Osteoblast (primary cell): ENCODE results near the gene PON1. TPM values are rescaled to one million over a fixed set of nuclear protein-coding genes. Genes with fewer than 3 reads are reported as not detected.

Experiments
- DNase-seq: peaks from one replicate; pipeline ENCODE4 v3.0.0; 2011; ENCODE audit warnings: low spot score, mixed read lengths; ENCODE audit not compliant: insufficient read length; ENCODE audit errors: missing footprints
- H2AFZ ChIP-seq: 2 replicates; pipeline ENCODE4 v1.6.0; 2011; ENCODE audit warnings: mild to moderate bottlenecking, low read length
- H3K27ac ChIP-seq: 2 replicates; pipeline ENCODE4 v1.5.1; 2011; ENCODE audit warnings: mild to moderate bottlenecking, low read depth, low read length, moderate library complexity
- H3K27me3 ChIP-seq: 2 replicates; pipeline ENCODE4 v1.6.0; 2012; ENCODE audit warnings: mild to moderate bottlenecking, control low read depth, inconsistent platforms, low read length, moderate library complexity; ENCODE audit not compliant: insufficient read depth
- H3K36me3 ChIP-seq: 2 replicates; pipeline ENCODE4 v1.5.1; 2011; ENCODE audit warnings: mild to moderate bottlenecking, low read length, control low read depth, moderate library complexity; ENCODE audit not compliant: insufficient read depth
- H3K4me1 ChIP-seq: 2 replicates; pipeline ENCODE4 v1.5.1; 2011; ENCODE audit warnings: mild to moderate bottlenecking, low read length, control low read depth, moderate library complexity; ENCODE audit not compliant: insufficient read depth
- H3K4me2 ChIP-seq: 2 replicates; pipeline ENCODE4 v1.6.0; 2011; ENCODE audit warnings: mild to moderate bottlenecking, low read length; ENCODE audit not compliant: insufficient read depth
- H3K4me3 ChIP-seq: fragments of 200-600 bp; sonication (generic); 3 replicates; pipeline ENCODE4 v1.5.1; 2012; ENCODE audit warnings: mild to moderate bottlenecking, low read length, inconsistent platforms; ENCODE audit not compliant: insufficient read depth
- H3K79me2 ChIP-seq: 2 replicates; pipeline ENCODE4 v1.6.0; 2012; ENCODE audit warnings: mild to moderate bottlenecking, low read length, control low read depth, inconsistent platforms; ENCODE audit not compliant: insufficient read depth
- H3K9me3 ChIP-seq: 2 replicates; pipeline ENCODE4 v1.5.1; 2011; ENCODE audit warnings: low read depth, low read length, control low read depth
- H4K20me1 ChIP-seq: 2 replicates; pipeline ENCODE4 v1.6.0; 2012; ENCODE audit warnings: mild to moderate bottlenecking, low read length, control low read depth; ENCODE audit not compliant: insufficient read depth
- total RNA-seq: library from RNA; depleted of rRNA; stranded (reverse); fragments of >200 nt; gene quantifications from 2 replicates; pipeline ENCODE4 v1.2.3, GENCODE V29; 2012
- TF ChIP-seq, protein P1 (sequence below): IDR thresholded peaks from 2 replicates; pipeline ENCODE4 v1.5.1; 2011; ENCODE audit warnings: mild to moderate bottlenecking, low read depth, low read length, moderate library complexity; ENCODE audit errors: extremely low read depth

The PON1 gene
- total RNA-seq, 1 donor, result not detected

DNA sequence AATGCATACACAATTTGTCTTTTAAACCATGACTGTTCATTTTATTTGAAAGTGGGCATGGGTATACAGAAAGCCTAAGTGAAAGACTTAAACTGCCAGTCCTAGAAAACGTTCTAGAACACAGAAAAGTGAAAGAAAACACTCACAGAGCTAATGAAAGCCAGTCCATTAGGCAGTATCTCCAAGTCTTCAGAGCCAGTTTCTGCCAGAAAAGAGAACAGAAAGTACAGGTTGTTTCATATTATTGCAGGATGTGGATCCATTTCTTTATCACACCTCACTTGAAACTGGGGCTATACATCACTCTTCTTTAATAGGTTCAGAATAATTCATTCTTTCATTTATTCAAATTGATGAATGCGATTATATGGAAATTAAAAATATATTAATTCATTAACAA is 7.7 kb downstream of the PON1 start:
- TF ChIP-seq, protein P1, sequence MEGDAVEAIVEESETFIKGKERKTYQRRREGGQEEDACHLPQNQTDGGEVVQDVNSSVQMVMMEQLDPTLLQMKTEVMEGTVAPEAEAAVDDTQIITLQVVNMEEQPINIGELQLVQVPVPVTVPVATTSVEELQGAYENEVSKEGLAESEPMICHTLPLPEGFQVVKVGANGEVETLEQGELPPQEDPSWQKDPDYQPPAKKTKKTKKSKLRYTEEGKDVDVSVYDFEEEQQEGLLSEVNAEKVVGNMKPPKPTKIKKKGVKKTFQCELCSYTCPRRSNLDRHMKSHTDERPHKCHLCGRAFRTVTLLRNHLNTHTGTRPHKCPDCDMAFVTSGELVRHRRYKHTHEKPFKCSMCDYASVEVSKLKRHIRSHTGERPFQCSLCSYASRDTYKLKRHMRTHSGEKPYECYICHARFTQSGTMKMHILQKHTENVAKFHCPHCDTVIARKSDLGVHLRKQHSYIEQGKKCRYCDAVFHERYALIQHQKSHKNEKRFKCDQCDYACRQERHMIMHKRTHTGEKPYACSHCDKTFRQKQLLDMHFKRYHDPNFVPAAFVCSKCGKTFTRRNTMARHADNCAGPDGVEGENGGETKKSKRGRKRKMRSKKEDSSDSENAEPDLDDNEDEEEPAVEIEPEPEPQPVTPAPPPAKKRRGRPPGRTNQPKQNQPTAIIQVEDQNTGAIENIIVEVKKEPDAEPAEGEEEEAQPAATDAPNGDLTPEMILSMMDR, result no peak
- Histone ChIP-seq H3K4me1 (no peaks in the 10 kb centered on the region), H3K27ac (no peak overlapping the region), H3K4me2 (no peak overlapping the region), H3K36me3 (no peaks in the 10 kb centered on the region), H3K4me3 (no peak overlapping the region), H3K9me3 (no peaks in the 10 kb centered on the region), H2AFZ (no peak overlapping the region), H3K79me2 (no peaks in the 10 kb centered on the region), H4K20me1 (no peaks in the 10 kb centered on the region), H3K27me3 (peaks cover 3% of the 10 kb centered on the region)
- DNase-seq, result no peak

DNA sequence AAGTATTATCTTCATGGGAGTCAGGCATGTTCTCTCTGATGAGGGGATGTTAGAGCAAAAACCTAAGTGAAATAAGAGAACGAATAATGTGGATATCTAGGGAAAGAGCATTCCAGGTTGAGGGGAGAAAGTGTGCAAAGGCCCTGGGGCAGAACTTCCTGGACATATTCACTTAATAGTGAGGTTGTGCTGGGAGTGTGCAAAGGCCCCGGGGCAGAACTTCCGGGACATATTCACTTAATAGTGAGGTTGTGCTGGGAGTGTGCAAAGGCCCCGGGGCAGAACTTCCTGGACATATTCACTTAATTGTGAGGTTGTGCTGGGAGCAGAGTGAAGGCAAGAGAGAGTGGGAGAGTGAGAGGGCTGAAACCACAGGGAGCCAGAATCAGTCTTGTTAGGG is 11.8 kb downstream of the PON1 start:
- no peaks in the 10 kb centered on the region for H3K4me1 ChIP-seq
- H3K36me3 ChIP-seq, result no peaks in the 10 kb centered on the region
- H3K79me2 ChIP-seq, result no peaks in the 10 kb centered on the region
- H2AFZ ChIP-seq, result no peak overlapping the region
- no peaks in the 10 kb centered on the region for H4K20me1 ChIP-seq
- H3K9me3 ChIP-seq, result no peaks in the 10 kb centered on the region
- no peak overlapping the region for H3K27ac ChIP-seq
- H3K4me2 ChIP-seq, result no peak overlapping the region
- H3K27me3 ChIP-seq, result peaks cover 3% of the 10 kb centered on the region
- H3K4me3 ChIP-seq, result no peak overlapping the region
- DNase-seq, result no peak
- TF ChIP-seq, protein P1, result no peak

DNA sequence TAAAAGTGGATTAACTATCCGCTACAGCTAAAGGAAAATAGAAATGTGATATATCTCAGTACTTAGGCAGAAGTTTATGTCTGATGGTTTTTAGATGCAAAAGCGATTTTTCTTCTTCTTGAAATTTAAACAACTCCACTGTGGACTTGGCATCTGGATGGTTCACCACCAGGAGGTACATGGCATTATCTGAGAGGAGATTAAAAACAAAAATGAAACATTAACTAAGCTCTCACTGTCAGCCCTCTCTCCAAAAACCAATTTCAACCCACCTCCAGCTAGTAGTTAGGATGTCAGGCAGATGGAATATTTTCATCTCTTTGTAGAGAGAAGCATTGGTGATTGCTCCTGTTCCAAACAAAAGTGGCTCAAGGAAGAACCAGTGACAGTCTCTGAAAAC is 12.9 kb downstream of the PON1 start:
- TF ChIP-seq, protein P1, result no peak
- no peaks in the 10 kb centered on the region for H3K4me1 ChIP-seq
- H3K27ac ChIP-seq, result no peak overlapping the region
- no peak overlapping the region for H3K4me3 ChIP-seq
- no peak for DNase-seq
- H3K36me3 ChIP-seq, result no peaks in the 10 kb centered on the region
- H4K20me1 ChIP-seq, result no peaks in the 10 kb centered on the region
- no peaks in the 10 kb centered on the region for H3K9me3 ChIP-seq
- peaks cover 5% of the 10 kb centered on the region for H3K27me3 ChIP-seq
- H2AFZ ChIP-seq, result no peak overlapping the region
- no peak overlapping the region for H3K4me2 ChIP-seq
- H3K79me2 ChIP-seq, result no peaks in the 10 kb centered on the region

DNA sequence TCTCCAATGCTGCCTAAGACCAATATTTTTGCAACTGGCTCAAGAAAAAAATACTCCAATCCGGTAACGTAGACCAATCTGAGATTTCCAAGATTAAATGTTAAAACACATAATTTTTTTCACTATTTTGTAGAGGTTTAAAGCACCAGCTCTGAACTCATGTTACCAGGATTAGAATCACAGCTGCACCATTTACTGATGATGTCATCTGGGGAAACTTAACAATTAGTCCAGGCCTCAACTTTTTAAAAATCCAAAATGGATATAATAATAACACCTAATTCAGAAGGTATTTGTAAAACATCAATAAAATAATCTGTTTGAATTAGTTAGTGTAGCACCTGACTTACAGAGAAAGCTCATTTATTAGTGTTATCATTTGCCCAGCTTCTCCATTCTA is 14.4 kb downstream of the PON1 start:
- Histone ChIP-seq H3K27me3 (peaks cover 8% of the 10 kb centered on the region), H3K4me3 (no peak overlapping the region), H4K20me1 (no peaks in the 10 kb centered on the region), H3K36me3 (no peaks in the 10 kb centered on the region), H3K4me1 (no peaks in the 10 kb centered on the region), H3K9me3 (no peaks in the 10 kb centered on the region), H3K79me2 (no peaks in the 10 kb centered on the region), H3K4me2 (no peak overlapping the region), H2AFZ (no peak overlapping the region), H3K27ac (no peak overlapping the region)
- no peak for DNase-seq
- TF ChIP-seq, protein P1, result no peak
